ENCODE data around the gene DSCAM. TPM values are rescaled to one million over a fixed set of nuclear protein-coding genes. Genes with fewer than 3 reads are reported as not detected.

The DSCAM gene
- total RNA-seq, 1 experiment from 2014 or later, result not detected

DNA sequence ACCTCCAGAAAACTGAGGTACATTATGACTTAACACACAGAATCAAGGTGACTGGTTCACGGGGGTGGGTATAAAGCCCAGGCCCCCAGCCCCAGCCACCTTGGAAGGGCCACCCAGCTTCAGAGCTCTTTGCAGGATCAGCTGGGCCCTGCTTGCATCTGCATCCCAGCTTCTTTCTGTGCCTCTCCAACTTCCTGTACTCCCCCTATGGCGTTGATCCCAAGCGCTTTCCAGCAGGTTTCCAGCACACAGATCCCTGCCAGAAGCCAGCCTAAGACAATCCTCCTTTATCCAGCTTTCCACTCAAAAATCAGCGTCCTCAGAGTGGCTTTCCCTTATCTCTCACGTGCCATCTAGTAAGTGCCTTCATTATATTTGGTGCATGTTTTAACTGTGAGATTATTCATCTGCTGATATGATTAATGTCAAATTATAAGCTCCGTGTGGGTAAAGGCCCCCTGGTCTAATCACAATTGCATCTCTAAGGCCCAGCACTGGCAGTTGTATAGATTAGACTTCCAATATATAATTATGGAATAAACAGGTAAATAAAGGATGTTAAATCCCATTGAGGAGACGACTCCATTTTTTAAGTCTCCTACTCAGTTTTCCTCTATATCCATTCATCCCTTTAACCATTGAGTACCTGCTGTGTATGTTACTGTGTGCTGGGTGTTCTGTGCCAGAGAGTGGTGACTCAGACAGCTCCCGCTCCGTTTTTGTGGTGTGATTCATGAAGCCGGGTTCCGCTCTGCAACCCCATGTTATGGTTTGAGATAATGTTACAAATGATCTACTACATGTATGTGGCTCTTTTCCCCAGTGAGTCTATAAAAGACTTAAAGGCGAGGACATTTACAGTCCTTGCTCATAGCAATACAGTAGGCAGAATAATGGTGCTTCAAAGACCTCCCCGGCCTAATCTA lies 592.2 kb downstream of the DSCAM start:
- Histone ChIP-seq H4K20me1 (ENCODE audit: insufficient read depth) (no peaks in the 10 kb centered on the region), H3K9me2 (ENCODE audit: insufficient read depth) (no peaks in the 10 kb centered on the region), H3K4me2 (ENCODE audit: low read length) (no peak overlapping the region), H3K9ac (ENCODE audit: low read length) (no peak overlapping the region), H2AFZ (ENCODE audit: low read depth, low read length, poor library complexity, severe bottlenecking) (no peak overlapping the region), H3K9me3 (ENCODE audit: control insufficient read depth in 1 of 2, insufficient read depth in 1 of 2, low read depth in 1 of 2, low read length in 2 of 2) (peaks cover 24 to 60% of the 10 kb centered on the region in 2 experiments; a peak in 2 of 4 replicates), H3K79me2 (ENCODE audit: insufficient read depth, low read length) (no peaks in the 10 kb centered on the region), H3K4me1 (ENCODE audit: control insufficient read depth in 1 of 2, insufficient read depth in 2 of 2, low read length in 2 of 2) (no peaks in the 10 kb centered on the region), H3K36me3 (ENCODE audit: control insufficient read depth in 1 of 2, insufficient read depth in 2 of 2, low read length in 2 of 2) (no peaks in the 10 kb centered on the region), H3K27ac (ENCODE audit: low read depth, low read length) (no peak overlapping the region), H3K4me3 (replicated peaks in 1 of 2; ENCODE audit: low read depth in 1 of 2, low read length in 2 of 2) (no peak overlapping the region), H3K27me3 (ENCODE audit: insufficient read depth, low read length) (no peaks in the 10 kb centered on the region)
- intact Hi-C loops (cut with micrococcal nuclease), result no loop called here
- CTCF ChIA-PET, result no interaction called here
- DNase-seq (ENCODE audit: low read depth, low spot score) (no peak), ATAC-seq (no peak)
- TF ChIP-seq SIN3A (IDR thresholded peaks at IDR 0.05; ENCODE audit: low read depth) (no peak), EZH2 (IDR thresholded peaks at IDR 0.05) (no peak), JUND (IDR thresholded peaks at IDR 0.05) (no peak), ZFX (IDR thresholded peaks at IDR 0.05) (no peak), SRF (IDR thresholded peaks at IDR 0.05; ENCODE audit: low read depth) (no peak), RAD21 (IDR thresholded peaks at IDR 0.05; ENCODE audit: low read depth) (no peak), POLR2A (IDR thresholded peaks at IDR 0.05; ENCODE audit: borderline replicate concordance, extremely low read depth, insufficient read depth, insufficient read length) (no peak), SP1 (IDR thresholded peaks at IDR 0.05; ENCODE audit: low read depth) (no peak), YY1 (IDR thresholded peaks at IDR 0.05; ENCODE audit: extremely low read depth, insufficient replicate concordance, low read depth, low read length) (no peak), TCF7L2 (IDR thresholded peaks at IDR 0.05; ENCODE audit: borderline replicate concordance, extremely low read depth, insufficient read depth, insufficient read length) (no peak), ZNF274 (IDR thresholded peaks at IDR 0.05; ENCODE audit: low read depth, low read length) (no peak), POLR2AphosphoS5 (IDR thresholded peaks at IDR 0.05; ENCODE audit: low read depth, low read length) (no peak), CBX3 (IDR thresholded peaks at IDR 0.05; ENCODE audit: low read depth) (no peak), EZH2phosphoT487 (IDR thresholded peaks at IDR 0.05; ENCODE audit: borderline replicate concordance) (no peak), ELF1 (IDR thresholded peaks at IDR 0.05; ENCODE audit: borderline replicate concordance, low read depth) (no peak)
- TF ChIP-seq, protein P1, sequence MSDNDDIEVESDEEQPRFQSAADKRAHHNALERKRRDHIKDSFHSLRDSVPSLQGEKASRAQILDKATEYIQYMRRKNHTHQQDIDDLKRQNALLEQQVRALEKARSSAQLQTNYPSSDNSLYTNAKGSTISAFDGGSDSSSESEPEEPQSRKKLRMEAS (IDR thresholded peaks at IDR 0.05), result no peak
- TF ChIP-seq, protein P2, sequence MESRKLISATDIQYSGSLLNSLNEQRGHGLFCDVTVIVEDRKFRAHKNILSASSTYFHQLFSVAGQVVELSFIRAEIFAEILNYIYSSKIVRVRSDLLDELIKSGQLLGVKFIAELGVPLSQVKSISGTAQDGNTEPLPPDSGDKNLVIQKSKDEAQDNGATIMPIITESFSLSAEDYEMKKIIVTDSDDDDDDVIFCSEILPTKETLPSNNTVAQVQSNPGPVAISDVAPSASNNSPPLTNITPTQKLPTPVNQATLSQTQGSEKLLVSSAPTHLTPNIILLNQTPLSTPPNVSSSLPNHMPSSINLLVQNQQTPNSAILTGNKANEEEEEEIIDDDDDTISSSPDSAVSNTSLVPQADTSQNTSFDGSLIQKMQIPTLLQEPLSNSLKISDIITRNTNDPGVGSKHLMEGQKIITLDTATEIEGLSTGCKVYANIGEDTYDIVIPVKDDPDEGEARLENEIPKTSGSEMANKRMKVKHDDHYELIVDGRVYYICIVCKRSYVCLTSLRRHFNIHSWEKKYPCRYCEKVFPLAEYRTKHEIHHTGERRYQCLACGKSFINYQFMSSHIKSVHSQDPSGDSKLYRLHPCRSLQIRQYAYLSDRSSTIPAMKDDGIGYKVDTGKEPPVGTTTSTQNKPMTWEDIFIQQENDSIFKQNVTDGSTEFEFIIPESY (IDR thresholded peaks at IDR 0.05; ENCODE audit: extremely low read depth, insufficient replicate concordance, low read length), result no peak
- TF ChIP-seq, protein P3, sequence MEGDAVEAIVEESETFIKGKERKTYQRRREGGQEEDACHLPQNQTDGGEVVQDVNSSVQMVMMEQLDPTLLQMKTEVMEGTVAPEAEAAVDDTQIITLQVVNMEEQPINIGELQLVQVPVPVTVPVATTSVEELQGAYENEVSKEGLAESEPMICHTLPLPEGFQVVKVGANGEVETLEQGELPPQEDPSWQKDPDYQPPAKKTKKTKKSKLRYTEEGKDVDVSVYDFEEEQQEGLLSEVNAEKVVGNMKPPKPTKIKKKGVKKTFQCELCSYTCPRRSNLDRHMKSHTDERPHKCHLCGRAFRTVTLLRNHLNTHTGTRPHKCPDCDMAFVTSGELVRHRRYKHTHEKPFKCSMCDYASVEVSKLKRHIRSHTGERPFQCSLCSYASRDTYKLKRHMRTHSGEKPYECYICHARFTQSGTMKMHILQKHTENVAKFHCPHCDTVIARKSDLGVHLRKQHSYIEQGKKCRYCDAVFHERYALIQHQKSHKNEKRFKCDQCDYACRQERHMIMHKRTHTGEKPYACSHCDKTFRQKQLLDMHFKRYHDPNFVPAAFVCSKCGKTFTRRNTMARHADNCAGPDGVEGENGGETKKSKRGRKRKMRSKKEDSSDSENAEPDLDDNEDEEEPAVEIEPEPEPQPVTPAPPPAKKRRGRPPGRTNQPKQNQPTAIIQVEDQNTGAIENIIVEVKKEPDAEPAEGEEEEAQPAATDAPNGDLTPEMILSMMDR (IDR thresholded peaks at IDR 0.05 in 2 of 3, conservative IDR thresholded peaks at IDR 0.05 in 1 of 3; ENCODE audit: borderline replicate concordance in 1 of 3, insufficient read depth in 1 of 3, low read depth in 2 of 3, low read length in 2 of 3), result no peak
- TF ChIP-seq, protein P4, sequence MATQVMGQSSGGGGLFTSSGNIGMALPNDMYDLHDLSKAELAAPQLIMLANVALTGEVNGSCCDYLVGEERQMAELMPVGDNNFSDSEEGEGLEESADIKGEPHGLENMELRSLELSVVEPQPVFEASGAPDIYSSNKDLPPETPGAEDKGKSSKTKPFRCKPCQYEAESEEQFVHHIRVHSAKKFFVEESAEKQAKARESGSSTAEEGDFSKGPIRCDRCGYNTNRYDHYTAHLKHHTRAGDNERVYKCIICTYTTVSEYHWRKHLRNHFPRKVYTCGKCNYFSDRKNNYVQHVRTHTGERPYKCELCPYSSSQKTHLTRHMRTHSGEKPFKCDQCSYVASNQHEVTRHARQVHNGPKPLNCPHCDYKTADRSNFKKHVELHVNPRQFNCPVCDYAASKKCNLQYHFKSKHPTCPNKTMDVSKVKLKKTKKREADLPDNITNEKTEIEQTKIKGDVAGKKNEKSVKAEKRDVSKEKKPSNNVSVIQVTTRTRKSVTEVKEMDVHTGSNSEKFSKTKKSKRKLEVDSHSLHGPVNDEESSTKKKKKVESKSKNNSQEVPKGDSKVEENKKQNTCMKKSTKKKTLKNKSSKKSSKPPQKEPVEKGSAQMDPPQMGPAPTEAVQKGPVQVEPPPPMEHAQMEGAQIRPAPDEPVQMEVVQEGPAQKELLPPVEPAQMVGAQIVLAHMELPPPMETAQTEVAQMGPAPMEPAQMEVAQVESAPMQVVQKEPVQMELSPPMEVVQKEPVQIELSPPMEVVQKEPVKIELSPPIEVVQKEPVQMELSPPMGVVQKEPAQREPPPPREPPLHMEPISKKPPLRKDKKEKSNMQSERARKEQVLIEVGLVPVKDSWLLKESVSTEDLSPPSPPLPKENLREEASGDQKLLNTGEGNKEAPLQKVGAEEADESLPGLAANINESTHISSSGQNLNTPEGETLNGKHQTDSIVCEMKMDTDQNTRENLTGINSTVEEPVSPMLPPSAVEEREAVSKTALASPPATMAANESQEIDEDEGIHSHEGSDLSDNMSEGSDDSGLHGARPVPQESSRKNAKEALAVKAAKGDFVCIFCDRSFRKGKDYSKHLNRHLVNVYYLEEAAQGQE (IDR thresholded peaks at IDR 0.05; ENCODE audit: low read depth), result no peak
- no TSS peak for BruUV-seq (replicated peaks)
- POLR2A ChIA-PET, result no interaction called here
- RAD21 ChIA-PET (ENCODE audit: low non-redundant PET in 1 of 2, low total read pairs in 2 of 2, uncharacterized antibody in 2 of 2, unreplicated experiment in 2 of 2), result no interaction called here

All from HCT116 (cell line).